Germinal center (tissue), 1 donor: ENCODE data around the gene STRBP.
"Not testable (repeated sequence)": the region's sequence is repeated elsewhere in the genome, so short reads cannot be mapped to it uniquely, and the experiment has no call there.

Source experiments
- DNase-seq: peaks from one replicate; pipeline ENCODE4 v3.0.0; 2012; ENCODE audit warnings: mixed read lengths, low spot score

Gene STRBP

DNA sequence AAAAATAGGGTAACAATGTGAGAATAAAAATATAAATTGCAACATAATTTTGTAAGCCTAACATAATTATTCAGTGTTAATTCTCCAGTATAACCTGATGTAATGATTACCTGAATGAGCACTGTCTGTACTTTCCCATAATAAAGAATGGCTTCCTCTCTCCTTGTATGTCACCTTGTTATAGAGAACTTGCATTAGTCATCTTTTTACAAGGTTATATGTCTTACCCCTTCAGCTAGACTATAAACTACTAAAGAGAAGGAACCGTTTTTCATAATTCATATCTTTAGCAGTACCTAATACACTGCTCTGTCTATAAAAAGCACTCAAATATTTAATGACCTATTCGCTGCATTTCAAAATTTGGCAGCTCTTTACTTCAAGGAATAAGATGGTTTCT is 19.8 kb downstream of the STRBP start:
- DNase-seq: no peak

DNA sequence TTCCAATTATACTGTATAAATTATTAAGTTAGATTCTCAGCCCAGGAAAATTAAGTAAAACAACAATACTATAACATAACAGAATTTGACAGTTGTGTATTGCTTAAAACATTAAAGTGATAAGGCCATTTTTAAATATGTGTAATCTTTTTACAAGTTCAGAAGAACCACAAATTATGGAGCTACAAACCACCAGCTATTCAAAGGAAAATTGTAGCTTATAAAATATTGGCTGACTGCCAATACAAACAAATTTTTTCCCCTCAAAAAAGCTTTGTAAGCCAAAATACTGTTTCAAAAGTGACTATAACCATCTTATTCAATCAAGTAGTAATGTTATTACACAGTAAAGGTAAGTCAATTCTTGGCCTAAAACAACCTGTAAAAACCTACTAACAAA is 21.9 kb downstream of the STRBP start:
- DNase-seq: no peak

GRCh38 chr9:123239726-123240125 is 28.7 kb downstream of the STRBP start:
- DNase-seq: peak; percentile 34

DNA sequence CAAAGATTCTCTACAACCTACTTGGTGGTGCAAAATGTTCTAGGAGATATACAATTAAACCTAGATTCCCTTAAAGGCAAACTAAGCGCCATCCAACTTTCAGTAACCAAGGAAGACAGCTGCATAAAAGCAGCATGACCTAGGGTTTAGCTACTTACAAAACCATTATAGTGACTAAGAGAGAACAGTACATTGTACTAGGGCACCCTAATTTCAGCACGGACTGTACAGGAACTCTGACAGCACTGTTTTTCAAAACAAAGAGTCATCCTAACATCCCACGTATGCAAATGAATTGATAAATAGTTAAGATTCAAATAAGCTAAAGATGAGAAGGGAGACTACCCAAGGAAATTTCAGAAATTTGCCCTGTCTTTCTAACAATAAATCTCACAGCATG is 30.0 kb downstream of the STRBP start:
- peak; percentile 40 for DNase-seq

DNA sequence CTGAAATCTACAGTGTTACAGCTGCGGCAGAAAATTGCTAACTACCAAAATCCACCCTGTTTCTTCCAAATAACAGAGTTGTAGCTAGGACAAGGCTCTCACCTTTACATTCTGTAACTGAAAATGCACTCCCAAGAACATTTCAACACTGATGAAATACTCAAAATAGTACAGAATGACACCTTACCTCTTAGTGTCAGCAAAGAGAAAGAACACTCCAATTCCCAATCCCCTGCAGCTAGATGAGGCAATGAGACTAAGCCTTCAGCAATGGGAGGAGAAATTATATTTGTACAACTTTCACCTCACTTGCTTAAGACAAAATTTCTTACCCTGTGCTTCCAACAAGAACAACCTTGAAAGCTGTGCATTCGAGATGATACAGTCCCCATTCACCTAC is 31.2 kb downstream of the STRBP start:
- DNase-seq: no peak

DNA sequence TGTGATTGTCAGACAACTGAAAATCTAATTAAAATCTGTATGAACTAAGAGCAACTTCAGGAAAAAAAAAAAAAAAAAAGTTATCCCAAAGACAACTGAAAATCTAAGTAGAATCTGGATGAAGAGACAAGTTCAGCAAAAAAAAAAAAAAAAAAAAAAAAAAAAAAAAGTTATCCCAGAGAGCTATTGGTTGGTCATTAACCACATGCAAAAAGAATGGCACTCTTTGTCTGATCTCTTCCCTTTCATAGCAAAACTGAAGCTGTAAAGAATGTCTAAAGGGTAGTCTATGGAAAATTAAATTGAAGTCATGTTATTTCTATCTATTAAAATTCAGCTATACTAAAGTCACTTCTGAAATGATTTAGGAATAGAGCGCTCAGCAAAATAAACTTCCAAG is 32.9 kb downstream of the STRBP start:
- peak; percentile 20 for DNase-seq

DNA sequence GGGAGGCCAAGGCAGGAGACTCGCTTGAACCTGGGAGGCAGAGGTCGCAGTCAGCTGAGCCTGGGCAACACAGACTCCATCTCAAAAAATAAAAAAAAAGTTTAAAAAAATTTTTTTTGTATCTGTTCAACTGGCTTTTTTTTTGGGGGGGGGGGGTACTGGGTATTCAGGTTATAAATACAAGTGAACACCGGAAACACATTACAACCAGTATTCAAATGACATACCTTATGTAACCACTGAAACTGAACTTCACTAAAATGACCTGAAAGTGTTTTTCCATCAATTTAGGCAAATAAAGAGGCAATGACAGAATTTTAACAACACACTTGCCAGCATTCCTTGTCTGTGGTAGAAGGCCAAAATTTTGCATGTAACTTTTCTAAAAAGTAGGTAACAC is 33.5 kb downstream of the STRBP start:
- peak; percentile 71 for DNase-seq

GRCh38 chr9:123232332-123232731 is 36.1 kb downstream of the STRBP start:
- DNase-seq: no peak

DNA sequence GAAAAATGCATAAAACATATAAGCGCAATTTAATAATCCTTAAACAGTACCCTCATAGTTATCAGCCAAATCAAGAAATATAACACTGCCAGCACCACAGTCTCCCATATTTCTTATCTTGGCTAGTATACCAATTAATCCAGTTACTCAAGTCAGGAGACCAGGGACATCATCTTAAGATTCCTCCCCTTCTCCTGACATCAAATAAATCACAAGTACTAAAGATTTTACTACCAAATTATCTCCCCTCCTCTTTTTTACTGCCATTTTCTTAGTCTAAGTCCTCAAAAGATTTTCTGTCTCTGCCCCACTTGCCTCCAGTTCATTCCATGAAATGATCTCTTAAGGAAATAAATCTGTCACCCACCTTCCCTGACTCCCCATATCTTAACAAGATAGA is 37.0 kb downstream of the STRBP start:
- DNase-seq: no peak

DNA sequence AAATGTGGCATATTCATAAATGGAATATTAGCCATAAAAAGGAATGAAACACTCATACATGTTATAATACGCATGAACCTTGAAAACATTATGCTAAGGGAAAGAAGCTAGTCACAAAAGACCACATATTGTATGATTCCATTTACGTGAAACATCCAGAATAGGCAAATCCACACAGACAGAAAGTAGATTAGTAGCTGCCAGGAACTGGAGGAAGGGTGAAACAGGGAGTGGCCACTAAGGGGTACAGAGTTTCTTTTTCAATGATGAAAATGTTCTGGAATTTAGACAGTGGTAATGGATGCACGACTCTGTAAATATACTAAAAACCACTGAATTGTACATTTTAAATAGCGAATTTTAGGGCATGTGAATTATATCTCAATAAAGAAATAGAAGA is 39.4 kb downstream of the STRBP start:
- DNase-seq: no peak

DNA sequence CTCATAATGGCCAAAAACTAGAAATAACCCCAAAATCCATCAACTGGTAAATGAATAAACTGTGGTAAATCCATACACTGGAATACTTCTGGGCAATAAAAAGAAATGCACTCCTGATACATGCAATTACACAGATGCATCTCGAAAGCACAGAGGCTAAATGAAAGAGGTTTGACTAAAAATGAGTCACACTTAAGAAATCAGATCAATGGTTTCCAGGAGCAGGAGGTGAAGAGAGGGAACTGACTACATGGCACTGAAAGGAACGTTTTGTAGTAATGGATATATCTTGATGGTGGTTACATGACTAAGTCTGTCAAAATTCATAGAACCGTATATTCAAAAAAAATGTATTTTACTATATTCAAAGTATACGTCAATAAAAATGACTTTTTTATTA is 42.4 kb downstream of the STRBP start:
- no peak for DNase-seq

DNA sequence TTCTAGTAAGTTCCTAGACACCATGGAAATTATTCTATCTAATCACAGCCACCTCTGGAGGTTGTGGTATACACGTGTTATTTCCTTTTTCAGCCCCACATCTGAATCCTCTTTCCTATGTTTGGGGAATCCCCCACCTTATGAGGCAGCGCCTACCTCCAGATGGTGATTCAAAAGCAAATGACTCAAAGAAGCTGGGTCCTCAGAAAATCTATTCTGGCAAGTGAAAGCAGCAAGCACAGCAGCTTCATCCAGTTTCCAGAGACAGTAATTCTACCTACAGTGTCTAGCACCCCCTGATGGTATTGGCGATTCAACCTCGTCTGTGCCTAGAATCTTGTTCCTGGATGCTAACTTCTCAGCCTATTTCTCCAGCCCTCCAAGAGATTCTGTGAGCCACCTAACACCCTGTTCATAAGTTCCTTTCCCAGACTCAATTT is 43.0 kb downstream of the STRBP start:
- DNase-seq: peak; percentile 67

GRCh38 chr9:123220127-123220526 is 48.3 kb downstream of the STRBP start:
- DNase-seq: no peak

DNA sequence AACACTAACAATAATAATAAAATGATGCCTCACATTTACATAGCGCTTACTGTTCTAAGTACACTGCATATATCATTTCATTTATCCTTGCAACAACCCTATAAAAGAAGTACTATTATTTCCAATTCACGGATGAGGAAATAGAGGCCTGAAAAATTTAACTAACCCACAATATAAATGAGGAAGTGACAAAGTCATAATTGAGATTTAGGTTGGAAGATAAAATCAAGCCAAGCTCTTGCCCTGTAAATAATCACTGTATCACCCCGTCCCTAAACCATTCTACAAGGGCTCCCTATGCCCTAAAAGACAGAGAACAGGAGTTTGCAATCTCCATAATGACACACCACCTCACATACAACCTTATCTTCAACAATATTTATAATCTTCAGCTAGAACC is 49.6 kb downstream of the STRBP start:
- no peak for DNase-seq

DNA sequence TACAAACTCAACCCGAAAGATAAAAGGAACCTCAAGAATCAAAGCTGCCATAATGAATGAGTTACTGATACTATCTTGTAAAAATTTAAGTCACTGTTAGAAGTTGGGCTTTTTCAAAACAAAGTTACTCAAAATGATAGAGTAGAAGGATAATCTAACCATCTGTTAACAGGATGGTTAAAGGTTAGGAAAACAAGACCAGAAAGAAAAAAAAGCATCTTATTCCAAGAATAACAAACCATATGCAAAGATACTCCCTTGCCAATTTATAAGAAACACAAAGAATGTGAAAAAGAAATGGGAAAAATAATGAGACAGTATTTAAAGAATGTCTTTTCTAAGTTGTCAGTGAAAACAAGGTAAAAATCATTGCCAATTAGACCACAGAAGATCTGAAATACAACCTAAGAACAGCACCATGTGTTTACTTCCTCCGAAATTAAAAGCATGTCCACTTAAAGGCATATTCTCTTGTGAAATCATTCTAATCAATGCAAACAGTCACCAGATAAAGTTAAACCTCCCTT is 51.2 kb downstream of the STRBP start:
- no peak for DNase-seq

GRCh38 chr9:123216251-123216797 is 52.1 kb downstream of the STRBP start:
- DNase-seq: no peak

GRCh38 chr9:123211081-123211480 is 57.3 kb downstream of the STRBP start:
- no peak for DNase-seq

DNA sequence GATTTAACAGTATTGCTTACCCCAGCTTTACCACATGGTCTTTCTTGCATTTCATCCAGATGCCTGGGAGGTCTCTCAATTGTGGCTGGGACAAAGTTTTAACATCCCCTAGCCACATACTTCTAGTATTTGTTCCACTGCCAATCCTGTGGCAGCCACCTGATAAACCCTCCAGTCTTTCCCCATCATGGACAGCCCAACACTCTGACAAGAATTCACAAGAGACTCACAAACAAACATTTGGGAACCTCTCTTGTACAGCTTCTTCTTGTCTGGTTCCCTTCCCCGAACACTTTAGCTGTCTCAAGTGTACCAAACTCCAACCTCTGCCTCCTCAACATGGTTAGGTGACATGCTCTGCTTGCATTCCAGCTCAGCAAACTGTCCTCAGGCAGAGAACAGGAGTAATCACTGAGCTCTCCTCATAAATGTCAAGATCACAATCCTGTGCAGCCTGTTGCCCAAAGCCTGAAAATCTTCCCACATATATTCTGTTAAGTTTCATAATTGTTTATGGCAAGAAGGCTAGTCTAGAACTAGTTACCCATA is 59.7 kb downstream of the STRBP start:
- no peak for DNase-seq

- DNase-seq: no peak
Measured at GRCh38 chr9:123206065-123206464, 62.3 kb downstream of the STRBP start.

DNA sequence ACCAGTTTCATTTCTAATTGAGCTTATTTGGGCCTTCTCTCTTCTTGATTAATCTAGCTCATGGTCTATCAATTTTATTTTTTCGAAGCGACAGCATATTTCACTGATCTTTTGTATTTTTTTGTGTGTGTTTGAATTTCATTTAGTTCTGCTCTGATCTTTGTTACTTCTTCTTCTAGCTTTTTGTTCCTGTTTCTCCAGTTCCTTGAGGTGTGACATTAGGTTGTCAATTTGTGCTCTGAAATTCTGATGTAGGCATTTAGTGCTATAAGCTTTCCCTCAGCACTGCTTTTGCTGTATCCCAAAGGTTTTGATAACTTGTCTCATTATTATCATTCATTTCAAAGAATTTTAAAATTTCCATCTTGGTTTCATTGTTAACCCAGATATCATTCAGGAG is 67.3 kb downstream of the STRBP start:
- DNase-seq: no peak

- not testable (repeated sequence) for DNase-seq
Measured at GRCh38 chr9:123200469-123200868, 67.9 kb downstream of the STRBP start.

DNA sequence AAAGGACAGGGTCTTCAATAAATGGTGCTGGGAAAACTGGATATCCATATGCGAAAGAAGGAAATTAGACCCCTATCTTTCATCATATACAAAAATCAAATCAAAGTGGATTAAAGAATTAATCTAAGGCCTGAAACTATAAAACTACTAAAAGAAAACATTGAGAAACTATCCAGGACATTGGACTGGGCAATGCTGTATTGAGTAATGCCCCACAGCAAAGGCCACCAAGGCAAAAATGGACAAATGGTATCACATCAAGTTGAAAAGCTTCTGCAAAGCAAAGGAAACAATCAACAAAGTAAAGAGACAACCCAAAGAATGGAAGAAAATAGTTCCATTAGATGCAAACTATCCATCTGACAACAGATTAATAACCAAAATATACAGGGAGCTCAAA is 72.3 kb downstream of the STRBP start:
- no peak for DNase-seq

GRCh38 chr9:123194023-123194422 is 74.4 kb downstream of the STRBP start:
- DNase-seq: peak; percentile 27

DNA sequence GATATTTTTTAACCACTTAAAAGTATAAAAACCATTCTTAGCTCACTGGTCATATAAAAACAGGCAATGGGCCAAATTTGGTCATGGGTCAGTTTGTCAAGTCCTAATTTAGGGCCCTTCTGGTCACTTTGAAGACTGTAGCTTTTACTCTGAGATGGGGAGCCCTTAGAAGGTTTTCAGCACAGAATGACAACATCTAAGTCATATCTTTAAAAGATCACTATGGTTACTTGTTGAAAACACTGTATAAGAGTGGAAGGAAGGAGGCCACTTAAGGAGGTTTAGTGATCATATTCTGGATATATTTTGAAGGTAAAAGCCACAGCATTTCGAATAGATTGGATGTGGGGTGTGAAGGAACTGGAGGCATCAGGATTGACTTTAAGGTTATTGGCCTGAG is 76.7 kb downstream of the STRBP start:
- no peak for DNase-seq
